Neural progenitor cell (in vitro differentiated cells): ENCODE results near the gene VEGFA.

Experiments used
- CTCF ChIP-seq: fragments of 200-600 bp; sonication (generic); IDR thresholded peaks from 2 replicates; pipeline ENCODE4 v1.5.1; 2017; ENCODE audit warnings: antibody characterized with exemption, mild to moderate bottlenecking
- EZH2 ChIP-seq: fragments of 200-600 bp; sonication (generic); IDR thresholded peaks from 2 replicates; pipeline ENCODE4 v1.6.1; 2017; ENCODE audit warnings: antibody characterized with exemption, mild to moderate bottlenecking, moderate library complexity
- EZH2phosphoT487 ChIP-seq: fragments of 200-600 bp; sonication (generic); IDR thresholded peaks from 2 replicates; pipeline ENCODE4 v1.6.1; 2017; ENCODE audit warnings: antibody characterized with exemption

- no peak for TF ChIP-seq CTCF
- no peak for TF ChIP-seq EZH2
- no peak for TF ChIP-seq EZH2phosphoT487
Observed at GRCh38 chr6:43790031-43790430, 20.0 kb downstream of the VEGFA start.
